ENCODE results near the gene KTN1. TPM values are rescaled to one million over a fixed set of nuclear protein-coding genes. Genes with fewer than 3 reads are reported as not detected.

Gene KTN1
- total RNA-seq, 2 donors from 2014 or later: 109 to 112 TPM

DNA sequence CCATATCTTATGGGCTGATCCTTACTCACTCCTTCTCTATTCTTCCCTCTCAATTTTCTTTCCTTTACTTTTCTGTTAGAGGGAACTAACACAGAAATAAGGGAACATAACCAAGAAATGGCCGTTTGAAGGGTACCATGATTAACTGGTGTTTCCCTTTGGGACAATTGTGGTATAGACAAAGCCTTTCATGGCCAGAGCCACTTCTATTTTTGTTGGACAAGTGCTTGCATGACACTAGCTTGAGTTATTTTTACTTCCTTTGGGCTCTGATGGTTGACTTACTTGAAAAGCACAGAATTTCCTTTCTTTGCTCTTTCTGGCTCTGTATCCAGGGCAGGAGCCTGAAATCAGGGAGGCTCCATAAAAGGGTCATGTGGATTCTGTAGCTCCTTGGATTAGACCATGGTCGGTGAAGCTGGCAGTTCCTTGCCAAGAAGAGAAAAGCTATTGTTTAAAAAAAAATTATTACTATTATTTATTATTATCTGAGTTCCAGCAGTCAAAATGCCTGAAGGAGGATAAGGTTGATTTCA is 130.6 kb downstream of the KTN1 start:
- H3K9me3 Mint-ChIP-seq: no peaks in the 10 kb centered on the region
- H3K4me1 Mint-ChIP-seq (ENCODE audit: low read depth in 2 of 2): no peaks in the 10 kb centered on the region
- DNase-seq (ENCODE audit: low spot score) (no peak), ATAC-seq (no peak)
- H3K4me3 Mint-ChIP-seq: no peak overlapping the region
- no peak overlapping the region for H3K27ac Mint-ChIP-seq
- H3K36me3 Mint-ChIP-seq: no peaks in the 10 kb centered on the region
- no peaks in the 10 kb centered on the region for H3K27me3 Mint-ChIP-seq

DNA sequence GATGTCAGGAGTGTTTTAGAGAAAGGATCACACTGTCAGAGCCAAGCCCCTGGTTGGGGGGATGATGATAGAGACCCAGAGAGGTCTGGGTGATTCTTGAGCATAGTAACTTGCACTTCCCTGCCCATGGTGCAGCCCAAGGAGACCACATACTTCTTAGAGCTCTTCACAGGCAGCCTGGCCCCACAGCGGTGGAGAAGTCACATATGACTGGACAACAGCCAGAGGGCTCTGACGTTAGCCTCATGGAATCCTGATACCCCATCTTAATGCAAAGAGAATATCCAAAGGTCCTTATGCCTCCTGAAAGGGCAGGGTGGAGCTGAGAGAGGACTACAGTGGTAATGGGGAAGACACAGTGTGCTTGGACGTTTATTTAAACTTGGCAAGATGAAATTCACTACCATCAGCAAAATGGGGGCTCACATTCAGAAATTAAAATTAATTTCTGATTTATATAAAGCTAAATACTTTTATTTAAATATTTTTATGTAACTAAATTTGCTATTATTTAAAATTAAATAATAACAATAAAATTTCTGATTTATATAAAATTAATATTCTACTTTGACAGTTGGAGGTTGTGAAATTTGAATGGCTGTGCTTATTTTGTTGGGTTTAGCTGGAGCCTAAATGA is 131.3 kb downstream of the KTN1 start:
- no peak for DNase-seq (ENCODE audit: low spot score)
- no peak overlapping the region for H3K4me3 Mint-ChIP-seq
- ATAC-seq: no peak
- H3K27ac Mint-ChIP-seq: no peak overlapping the region
- no peaks in the 10 kb centered on the region for H3K27me3 Mint-ChIP-seq
- H3K36me3 Mint-ChIP-seq: no peaks in the 10 kb centered on the region
- H3K9me3 Mint-ChIP-seq: no peaks in the 10 kb centered on the region
- H3K4me1 Mint-ChIP-seq (ENCODE audit: low read depth in 2 of 2): no peaks in the 10 kb centered on the region

DNA sequence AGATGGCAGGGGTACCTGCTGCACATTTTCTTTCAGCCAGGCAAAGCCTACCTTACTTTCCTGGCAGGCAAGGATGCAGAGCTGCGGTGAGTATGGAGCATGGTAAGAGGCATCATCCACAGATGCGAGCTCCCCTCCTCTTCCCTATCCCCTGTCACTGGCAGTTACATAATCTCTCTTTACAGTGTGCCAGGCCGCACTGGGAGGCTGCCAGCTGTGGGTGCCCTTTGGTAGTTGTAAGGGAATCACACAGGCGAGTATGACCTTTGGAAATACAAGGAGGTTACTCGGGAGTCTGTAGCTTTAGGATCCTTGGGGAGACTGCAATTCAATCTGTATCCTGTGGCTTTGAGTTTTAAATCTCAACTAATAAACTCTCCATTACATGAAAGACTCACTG is 132.5 kb downstream of the KTN1 start:
- no peaks in the 10 kb centered on the region for H3K27me3 Mint-ChIP-seq
- peak in 1 of 2 donors; percentile 36 for ATAC-seq
- no peak overlapping the region for H3K4me3 Mint-ChIP-seq
- DNase-seq (ENCODE audit: low spot score): no peak
- no peaks in the 10 kb centered on the region for H3K36me3 Mint-ChIP-seq
- no peaks in the 10 kb centered on the region for H3K9me3 Mint-ChIP-seq
- no peaks in the 10 kb centered on the region for H3K4me1 Mint-ChIP-seq (ENCODE audit: low read depth in 2 of 2)
- H3K27ac Mint-ChIP-seq: no peak overlapping the region

DNA sequence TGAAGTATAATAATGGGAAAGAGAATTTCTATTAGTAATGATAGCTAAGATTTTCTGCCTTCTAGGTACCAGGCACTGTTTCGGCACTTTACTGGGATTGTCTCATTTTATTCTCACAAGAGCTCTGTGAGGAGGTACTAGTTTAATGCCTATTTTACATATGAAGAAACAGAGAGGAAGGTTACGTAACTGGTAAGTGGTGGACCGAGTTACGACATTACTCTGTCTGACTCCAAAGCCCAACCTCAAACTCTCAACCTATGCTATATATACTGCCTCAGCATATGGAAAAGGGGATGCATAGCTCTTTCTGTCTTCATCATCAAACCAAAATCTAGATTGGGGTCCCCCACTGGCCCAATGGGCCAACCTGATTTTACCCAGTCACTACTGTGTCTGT is 133.5 kb downstream of the KTN1 start:
- Mint-ChIP-seq H3K4me3 (no peak overlapping the region), H3K27me3 (no peaks in the 10 kb centered on the region), H3K9me3 (no peaks in the 10 kb centered on the region), H3K36me3 (no peaks in the 10 kb centered on the region), H3K4me1 (ENCODE audit: low read depth in 2 of 2) (no peaks in the 10 kb centered on the region), H3K27ac (no peak overlapping the region)
- no peak for DNase-seq (ENCODE audit: low spot score)
- no peak for ATAC-seq

DNA sequence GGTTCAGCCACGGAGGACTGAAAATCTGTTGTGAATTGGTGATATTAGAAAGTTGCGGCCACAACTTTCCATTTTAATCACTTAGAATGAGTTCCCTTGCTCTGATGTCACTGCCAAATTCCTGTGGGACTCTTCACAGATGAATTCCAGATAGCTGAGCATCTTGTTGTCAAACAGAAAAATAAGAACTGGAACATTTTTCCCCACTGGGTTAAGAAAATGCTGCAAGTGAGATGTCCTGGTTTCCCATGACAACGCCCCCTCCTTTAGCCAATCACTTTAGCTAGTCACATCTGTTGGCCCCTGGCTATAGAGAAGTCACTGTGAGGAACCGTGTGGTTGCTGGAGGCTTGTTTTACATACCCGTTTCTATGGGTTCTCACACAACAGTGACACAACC is 135.9 kb downstream of the KTN1 start:
- Mint-ChIP-seq H3K27me3 (no peaks in the 10 kb centered on the region), H3K9me3 (no peaks in the 10 kb centered on the region), H3K36me3 (no peaks in the 10 kb centered on the region), H3K27ac (no peak overlapping the region), H3K4me3 (no peak overlapping the region), H3K4me1 (ENCODE audit: low read depth in 2 of 2) (no peaks in the 10 kb centered on the region)
- ATAC-seq: no peak
- no peak for DNase-seq (ENCODE audit: low spot score)

DNA sequence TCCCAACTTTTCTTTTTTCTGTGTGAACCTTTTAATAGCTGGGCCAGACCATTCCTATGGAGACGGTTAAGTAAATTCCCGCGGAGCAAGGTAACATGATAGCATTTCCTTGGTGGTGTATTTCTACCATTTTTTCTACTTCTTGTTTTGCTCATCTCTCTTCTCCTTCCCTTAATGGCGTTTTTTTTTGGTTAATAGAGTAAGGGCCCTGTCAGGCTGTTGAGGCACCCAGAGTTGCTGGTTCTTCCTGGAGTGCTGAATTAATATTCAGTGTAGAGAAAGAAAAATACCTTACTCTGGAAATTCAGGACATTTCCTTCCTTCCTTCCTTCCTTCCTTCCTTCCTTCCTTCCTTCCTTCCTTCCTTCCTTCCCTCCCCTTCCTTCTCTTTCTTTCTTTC is 137.6 kb downstream of the KTN1 start:
- DNase-seq (ENCODE audit: low spot score) (no peak), ATAC-seq (no peak)
- H3K9me3 Mint-ChIP-seq: no peaks in the 10 kb centered on the region
- H3K36me3 Mint-ChIP-seq: no peaks in the 10 kb centered on the region
- no peak overlapping the region for H3K4me3 Mint-ChIP-seq
- H3K4me1 Mint-ChIP-seq (ENCODE audit: low read depth in 2 of 2): peaks cover 0 to 2% of the 10 kb centered on the region in 2 donors
- H3K27ac Mint-ChIP-seq: no peak overlapping the region
- no peaks in the 10 kb centered on the region for H3K27me3 Mint-ChIP-seq

DNA sequence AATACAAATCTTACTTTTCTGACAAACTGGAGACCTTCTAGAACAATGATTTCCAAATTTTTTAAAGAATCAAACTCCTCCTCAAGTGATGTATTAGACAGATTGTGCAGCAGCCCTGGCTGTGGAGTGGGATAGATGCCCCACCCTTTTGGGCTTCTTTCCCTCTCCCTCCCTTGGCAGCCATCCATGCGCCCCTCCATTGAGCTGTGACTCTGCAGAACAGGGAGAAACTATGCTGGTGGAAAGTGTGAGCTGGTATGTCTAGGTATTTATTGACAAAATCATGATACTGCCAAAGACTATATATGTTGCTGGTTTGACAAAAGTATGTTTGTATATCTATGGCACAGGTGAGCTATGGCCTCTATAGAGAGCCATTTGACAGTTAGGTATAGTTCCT is 138.5 kb downstream of the KTN1 start:
- Mint-ChIP-seq H3K27me3 (no peaks in the 10 kb centered on the region), H3K4me1 (ENCODE audit: low read depth in 2 of 2) (peaks cover 0 to 2% of the 10 kb centered on the region in 2 donors), H3K4me3 (no peak overlapping the region), H3K27ac (no peak overlapping the region), H3K9me3 (no peaks in the 10 kb centered on the region), H3K36me3 (no peaks in the 10 kb centered on the region)
- ATAC-seq (no peak), DNase-seq (ENCODE audit: low spot score) (no peak)

DNA sequence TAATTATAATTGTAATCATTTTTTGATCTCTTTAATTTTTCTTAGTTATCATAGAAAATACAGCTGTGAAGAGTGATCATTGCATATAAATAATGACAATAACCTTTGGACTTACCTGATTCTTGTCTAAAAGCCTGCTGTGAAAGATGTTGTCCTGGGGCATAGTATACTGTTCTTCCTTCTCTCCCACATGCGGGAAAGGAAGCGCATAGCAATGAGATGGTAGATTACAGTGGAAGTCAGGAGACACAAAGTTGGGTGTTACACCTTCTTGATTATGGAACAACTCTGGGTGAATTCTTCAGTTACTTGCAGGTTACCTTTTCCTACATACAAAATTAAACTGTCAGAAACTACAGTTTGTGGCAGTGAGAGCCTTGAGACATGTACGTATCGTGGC is 140.8 kb downstream of the KTN1 start:
- Mint-ChIP-seq H3K27ac (no peak overlapping the region), H3K4me3 (no peak overlapping the region), H3K4me1 (ENCODE audit: low read depth in 2 of 2) (peaks cover 0 to 2% of the 10 kb centered on the region in 2 donors), H3K36me3 (no peaks in the 10 kb centered on the region), H3K27me3 (no peaks in the 10 kb centered on the region), H3K9me3 (no peaks in the 10 kb centered on the region)
- DNase-seq (ENCODE audit: low spot score) (no peak), ATAC-seq (no peak)

DNA sequence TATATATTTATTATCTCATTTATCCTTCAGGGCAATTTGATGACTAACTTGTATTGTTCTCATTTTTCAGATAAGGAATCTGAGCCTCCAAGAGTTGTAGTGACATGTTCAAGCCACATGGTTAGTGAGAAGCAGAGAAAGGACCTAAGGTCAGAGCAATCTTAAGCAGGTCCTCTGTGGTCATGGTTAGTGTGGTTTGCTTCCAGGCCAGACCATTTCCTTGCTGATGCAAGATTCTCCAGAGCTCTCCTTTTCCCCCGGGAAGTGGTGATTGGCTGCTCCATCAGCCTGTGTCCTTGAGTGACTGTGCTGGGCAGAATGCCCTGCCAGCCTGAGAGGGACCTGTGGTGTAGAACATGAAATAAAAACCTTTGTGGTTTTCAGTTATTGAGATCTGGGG is 141.3 kb downstream of the KTN1 start:
- Mint-ChIP-seq H3K27ac (no peak overlapping the region), H3K4me1 (ENCODE audit: low read depth in 2 of 2) (peaks cover 0 to 2% of the 10 kb centered on the region in 2 donors), H3K9me3 (no peaks in the 10 kb centered on the region), H3K27me3 (no peaks in the 10 kb centered on the region), H3K36me3 (no peaks in the 10 kb centered on the region), H3K4me3 (no peak overlapping the region)
- DNase-seq (ENCODE audit: low spot score) (no peak), ATAC-seq (peak in 1 of 2 donors; percentile 24)

DNA sequence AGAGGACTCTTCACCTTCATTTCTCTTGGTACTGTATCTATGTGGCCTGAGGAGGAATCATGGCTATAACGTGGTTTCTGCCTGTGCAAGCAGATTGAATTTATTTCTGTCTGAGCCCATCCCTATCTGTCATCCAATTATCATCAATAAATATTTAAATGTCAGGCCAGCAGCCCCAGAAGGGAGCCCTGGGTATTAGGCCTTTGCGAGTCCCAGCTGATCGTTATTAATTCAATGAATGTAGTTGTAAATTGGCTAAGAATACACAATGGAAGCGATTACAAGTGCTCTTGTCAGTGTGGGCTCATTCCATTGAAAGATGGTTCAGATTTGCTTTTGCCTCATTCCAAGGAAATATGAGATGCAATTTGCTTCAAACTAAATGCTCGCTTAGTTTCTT is 142.0 kb downstream of the KTN1 start:
- no peak for DNase-seq (ENCODE audit: low spot score)
- H3K36me3 Mint-ChIP-seq: no peaks in the 10 kb centered on the region
- H3K27ac Mint-ChIP-seq: no peak overlapping the region
- no peak overlapping the region for H3K4me3 Mint-ChIP-seq
- peaks cover 0 to 2% of the 10 kb centered on the region in 2 donors for H3K4me1 Mint-ChIP-seq (ENCODE audit: low read depth in 2 of 2)
- H3K9me3 Mint-ChIP-seq: no peaks in the 10 kb centered on the region
- no peaks in the 10 kb centered on the region for H3K27me3 Mint-ChIP-seq
- no peak for ATAC-seq

DNA sequence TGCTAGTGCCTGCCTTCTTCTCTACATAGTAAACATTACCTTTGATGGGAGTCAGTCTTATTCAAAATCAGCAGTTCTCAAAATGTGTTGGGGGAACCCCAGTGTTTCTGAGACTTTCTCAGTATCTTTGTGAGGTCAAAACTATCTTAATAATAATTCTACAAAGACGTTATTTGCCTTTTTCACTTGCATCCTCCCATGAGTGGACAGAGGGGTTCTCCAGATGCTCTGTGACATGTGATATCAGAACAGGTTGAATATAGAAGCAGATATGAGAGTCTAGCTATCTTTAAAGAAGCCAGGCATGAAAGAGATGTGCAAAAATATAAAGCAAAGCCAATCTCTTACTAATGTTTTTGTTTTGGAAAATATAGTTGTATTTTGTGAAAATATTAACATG is 144.7 kb downstream of the KTN1 start:
- no peak for ATAC-seq
- Mint-ChIP-seq H3K27me3 (no peaks in the 10 kb centered on the region), H3K9me3 (no peaks in the 10 kb centered on the region), H3K36me3 (no peaks in the 10 kb centered on the region), H3K27ac (no peak overlapping the region), H3K4me1 (ENCODE audit: low read depth in 2 of 2) (peaks cover 0 to 4% of the 10 kb centered on the region in 2 donors), H3K4me3 (no peak overlapping the region)
- no peak for DNase-seq (ENCODE audit: low spot score)

DNA sequence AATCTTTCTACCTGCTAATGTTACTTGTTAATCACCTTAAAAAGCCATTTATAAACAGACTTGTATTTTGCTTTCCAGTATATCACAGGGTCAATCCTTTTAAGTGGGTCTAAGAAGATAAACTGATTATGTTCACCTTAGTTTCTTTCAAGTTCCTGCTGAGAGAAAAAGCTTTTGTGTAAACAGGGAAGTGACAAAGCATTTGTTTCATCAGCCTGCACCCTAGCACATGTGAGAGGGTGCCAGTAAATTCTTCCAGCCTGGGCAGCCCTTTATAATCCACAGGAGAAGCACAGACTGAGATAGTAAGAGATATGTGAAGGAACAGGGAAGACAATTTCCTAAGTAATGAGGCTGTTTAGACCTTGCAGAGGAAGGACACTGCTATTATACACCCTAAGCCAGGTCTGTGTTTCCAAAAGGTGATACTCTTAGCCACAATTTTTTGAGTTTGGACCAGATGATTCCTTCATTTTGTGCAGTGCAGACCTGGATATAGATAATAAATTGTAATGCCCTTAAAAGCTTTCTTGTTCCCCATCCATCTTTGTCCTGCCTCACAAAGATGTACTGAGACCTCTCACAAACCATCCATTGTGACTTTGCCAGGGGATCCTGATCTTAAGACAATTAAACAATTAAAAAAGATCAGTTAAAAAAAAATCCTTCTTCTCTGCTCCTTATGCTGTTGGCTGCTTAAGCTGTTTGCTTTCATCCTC is 150.7 kb downstream of the KTN1 start:
- H3K4me3 Mint-ChIP-seq: no peak overlapping the region
- H3K27ac Mint-ChIP-seq: no peak overlapping the region
- peaks cover 0 to 5% of the 10 kb centered on the region in 2 donors for H3K4me1 Mint-ChIP-seq (ENCODE audit: low read depth in 2 of 2)
- no peaks in the 10 kb centered on the region for H3K27me3 Mint-ChIP-seq
- no peaks in the 10 kb centered on the region for H3K36me3 Mint-ChIP-seq
- no peak for DNase-seq (ENCODE audit: low spot score)
- no peak for ATAC-seq
- H3K9me3 Mint-ChIP-seq: no peaks in the 10 kb centered on the region

DNA sequence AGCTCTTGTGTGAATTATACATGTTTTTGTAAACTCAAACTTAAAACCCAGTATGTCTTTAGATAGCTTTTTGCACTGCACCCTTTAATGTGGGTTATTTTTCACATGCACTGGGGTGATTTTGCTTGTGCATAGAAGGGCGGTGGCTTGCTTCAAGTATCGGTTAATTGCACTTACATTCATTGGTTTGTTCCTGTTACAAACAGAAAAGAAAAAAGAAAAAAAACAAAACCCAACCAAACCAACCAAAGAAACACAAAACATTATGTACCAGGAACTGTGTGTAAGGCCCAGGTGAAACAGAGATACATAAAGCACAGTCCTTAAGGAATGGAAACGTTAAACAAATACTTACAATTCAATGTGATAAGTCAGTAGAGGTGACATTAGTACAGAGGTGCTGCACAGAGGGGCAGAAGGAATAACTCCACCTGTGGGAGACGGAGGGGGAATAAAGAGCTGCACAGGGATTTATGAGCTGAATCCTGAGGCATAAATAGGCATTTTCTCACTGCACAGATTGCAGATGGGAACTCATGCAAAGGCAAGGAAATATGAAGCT is 151.4 kb downstream of the KTN1 start:
- Mint-ChIP-seq H3K9me3 (peaks cover 3% of the 10 kb centered on the region), H3K27ac (no peak overlapping the region), H3K36me3 (peaks cover 1% of the 10 kb centered on the region), H3K4me3 (no peak overlapping the region), H3K27me3 (no peaks in the 10 kb centered on the region), H3K4me1 (ENCODE audit: low read depth in 2 of 2) (peaks cover 0 to 12% of the 10 kb centered on the region in 2 donors)
- no peak for DNase-seq (ENCODE audit: low spot score)
- ATAC-seq: no peak

DNA sequence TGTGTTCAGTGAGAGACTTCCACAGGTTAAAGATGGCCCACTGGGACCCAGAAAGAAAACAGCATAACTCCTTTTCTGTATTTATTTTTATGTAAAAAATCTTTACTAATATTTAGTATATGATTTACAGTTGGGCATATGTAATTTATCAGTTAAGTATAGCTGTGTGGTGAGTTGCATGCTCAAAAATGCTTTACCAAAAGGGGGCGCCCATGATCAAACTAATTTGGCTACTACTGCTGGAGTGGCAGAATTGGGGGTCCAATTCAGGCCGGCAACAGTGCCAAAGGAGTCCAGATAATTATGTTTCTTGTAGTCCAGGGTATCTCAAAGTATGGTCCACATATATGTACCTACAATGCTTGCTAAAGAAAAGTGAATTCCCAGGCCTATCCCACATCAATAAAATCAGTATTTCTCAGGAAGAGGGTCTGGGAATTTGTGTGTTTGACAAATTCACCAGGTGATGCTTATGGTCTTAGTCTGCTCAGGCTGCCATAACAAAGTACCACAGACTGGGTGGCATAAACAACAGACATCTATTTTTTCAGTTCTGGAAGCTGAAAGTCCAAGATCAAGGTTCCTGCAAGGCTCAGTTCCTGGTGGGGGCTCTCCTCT is 152.0 kb downstream of the KTN1 start:
- DNase-seq (ENCODE audit: low spot score) (no peak), ATAC-seq (no peak)
- peaks cover 4% of the 10 kb centered on the region for H3K36me3 Mint-ChIP-seq
- no peak overlapping the region for H3K4me3 Mint-ChIP-seq
- H3K9me3 Mint-ChIP-seq: peaks cover 4% of the 10 kb centered on the region
- no peaks in the 10 kb centered on the region for H3K27me3 Mint-ChIP-seq
- no peak overlapping the region for H3K27ac Mint-ChIP-seq
- peaks cover 0 to 12% of the 10 kb centered on the region in 2 donors for H3K4me1 Mint-ChIP-seq (ENCODE audit: low read depth in 2 of 2)

Data from natural killer cell treated with Interleukin-12 subunit alpha and Interleukin-12 subunit beta and Interleukin-15 and Interleukin-18, amount 100 ng/mL, for 72 hours (primary cell).